ENCODE results near the gene PROB1. TPM values are rescaled to one million over a fixed set of nuclear protein-coding genes. Genes with fewer than 3 reads are reported as not detected.
A peak's percentile ranks its signal among the peaks of the same experiment; 100 is the strongest.
"Not testable (repeated sequence)": the region's sequence is repeated elsewhere in the genome, so short reads cannot be mapped to it uniquely, and the experiment has no call there.

The PROB1 gene
- total RNA-seq, result 2.2 and 2.4 TPM in 2 replicates
- long read RNA-seq, result 0 reads

GRCh38 chr5:139394654-139395566 lies at the start of gene PROB1:
PROB1 (minus strand) TSS chr5:139395104; CDS start chr5:139395081, 23 bp downstream.
- no peak for DNase-seq (ENCODE audit: low read depth, low spot score)
- no peak within 1 kb of the TSS for H3K27ac Mint-ChIP-seq (ENCODE audit: unreplicated experiment)
- H3K4me1 Mint-ChIP-seq, result peaks cover 5% of the 10 kb centered on the region
- peaks cover 4% of the 10 kb centered on the region for H3K36me3 Mint-ChIP-seq (ENCODE audit: low read depth)
- no peak for TF ChIP-seq CTCF (conservative IDR thresholded peaks at IDR 0.05)
- no peaks in the 10 kb centered on the region for H3K9me3 Mint-ChIP-seq
- H3K27me3 Mint-ChIP-seq (ENCODE audit: low read depth), result peaks cover 57% of the 10 kb centered on the region
- peak within 1 kb of the TSS; percentile 73 for H3K4me3 Mint-ChIP-seq

- no peak for DNase-seq (ENCODE audit: low read depth, low spot score)
Observed at GRCh38 chr5:139443831-139444453, 49.0 kb upstream of the PROB1 start.

GRCh38 chr5:139440416-139440815 lies 45.5 kb upstream of the PROB1 start:
- H3K4me3 Mint-ChIP-seq; H3K27ac Mint-ChIP-seq (ENCODE audit: unreplicated experiment); H3K27me3 Mint-ChIP-seq (ENCODE audit: low read depth); DNase-seq (ENCODE audit: low read depth, low spot score); H3K36me3 Mint-ChIP-seq (ENCODE audit: low read depth); H3K9me3 Mint-ChIP-seq: not testable (repeated sequence)
- H3K4me1 Mint-ChIP-seq, result peaks cover 23% of the 10 kb centered on the region

More at GRCh38 chr5:139443831-139444453, 49.0 kb upstream of the PROB1 start:
- TF ChIP-seq CTCF (conservative IDR thresholded peaks at IDR 0.05), result no peak
- Mint-ChIP-seq H3K27me3 (ENCODE audit: low read depth) (peaks cover 18% of the 10 kb centered on the region), H3K9me3 (no peaks in the 10 kb centered on the region), H3K4me1 (peaks cover 6% of the 10 kb centered on the region), H3K27ac (ENCODE audit: unreplicated experiment) (no peak overlapping the region), H3K36me3 (ENCODE audit: low read depth) (no peaks in the 10 kb centered on the region), H3K4me3 (peak overlapping the region; percentile 14)

GRCh38 chr5:139439013-139439903 lies 44.4 kb upstream of the PROB1 start, which contains the start of gene DNAJC18:
DNAJC18 (minus strand) TSS chr5:139439525; CDS start chr5:139439445, 80 bp downstream.
- no peak for TF ChIP-seq CTCF (conservative IDR thresholded peaks at IDR 0.05)
- Mint-ChIP-seq H3K9me3 (no peaks in the 10 kb centered on the region), H3K27ac (ENCODE audit: unreplicated experiment) (peak within 1 kb of the TSS; percentile 98), H3K4me3 (peak within 1 kb of the TSS; percentile 97), H3K27me3 (ENCODE audit: low read depth) (peaks cover 4% of the 10 kb centered on the region), H3K4me1 (peaks cover 23% of the 10 kb centered on the region), H3K36me3 (ENCODE audit: low read depth) (peaks cover 6% of the 10 kb centered on the region)
- peak; percentile 94 for DNase-seq (ENCODE audit: low read depth, low spot score)

- Mint-ChIP-seq H3K27ac (ENCODE audit: unreplicated experiment) (no peak overlapping the region), H3K4me1 (peaks cover 23% of the 10 kb centered on the region), H3K9me3 (no peaks in the 10 kb centered on the region), H3K36me3 (ENCODE audit: low read depth) (peaks cover 6% of the 10 kb centered on the region), H3K27me3 (ENCODE audit: low read depth) (peaks cover 2% of the 10 kb centered on the region), H3K4me3 (peak overlapping the region; percentile 97)
- DNase-seq (ENCODE audit: low read depth, low spot score), result no peak
- no peak for TF ChIP-seq CTCF (conservative IDR thresholded peaks at IDR 0.05)
Observed at GRCh38 chr5:139438707-139439012, 43.8 kb upstream of the PROB1 start.
